ENCODE results near the gene WDR83. TPM values are rescaled to one million over a fixed set of nuclear protein-coding genes. Genes with fewer than 3 reads are reported as not detected.

The WDR83 gene
- total and polyA plus RNA-seq, 12 donors = 3.9 to 68.5 (median 15.0) TPM

GRCh38 chr19:12720851-12721655 lies 54.4 kb downstream of the WDR83 start:
- Histone ChIP-seq H3K27me3 (no peaks in the 10 kb centered on the region), H3K36me3 (replicated peaks in 1 of 2) (peaks cover 0 to 27% of the 10 kb centered on the region in 2 donors), H3K9me3 (replicated peaks in 1 of 3) (no peaks in the 10 kb centered on the region), H3K27ac (peak overlapping the region; percentile 89 to 99 (median 92)), H3K4me1 (replicated peaks in 1 of 2) (peaks cover 20 to 27% of the 10 kb centered on the region in 2 donors), H3K4me3 (peak overlapping the region in 3 of 4 donors; percentile 64 to 98 (median 69))
- 3 to 9% (median 5%) methylated on average over 12 to 59 of the region's 59 CpGs for WGBS, 4 donors
- TF ChIP-seq POLR2A (IDR thresholded peaks at IDR 0.05) (no peak), CTCF (IDR thresholded peaks at IDR 0.05) (no peak)
- intact Hi-C loops (cut with DNase I) = no loop called here
- DNase-seq = peak in 3 of 7 donors; percentile 41 to 48 (median 43)

GRCh38 chr19:12721656-12722565 lies 55.3 kb downstream of the WDR83 start:
- WGBS, 4 donors = 0 to 1% (median 1%) methylated on average over 13 to 65 of the region's 65 CpGs
- no peaks in the 10 kb centered on the region for H3K9me3 ChIP-seq (replicated peaks in 1 of 3)
- peak; percentile 68 to 80 (median 75) for DNase-seq
- peak overlapping the region in 3 of 4 donors; percentile 64 to 98 (median 69) for H3K4me3 ChIP-seq
- H3K27ac ChIP-seq = peak overlapping the region; percentile 89 to 99 (median 92)
- no peaks in the 10 kb centered on the region for H3K27me3 ChIP-seq
- peaks cover 0 to 20% of the 10 kb centered on the region in 2 donors for H3K36me3 ChIP-seq (replicated peaks in 1 of 2)
- H3K4me1 ChIP-seq (replicated peaks in 1 of 2) = peaks cover 20 to 27% of the 10 kb centered on the region in 2 donors
- intact Hi-C loops (cut with DNase I) = no loop called here
- TF ChIP-seq POLR2A (IDR thresholded peaks at IDR 0.05) (no peak), CTCF (IDR thresholded peaks at IDR 0.05) (no peak)

- Histone ChIP-seq H3K4me1 (replicated peaks in 1 of 2) (peaks cover 20 to 27% of the 10 kb centered on the region in 2 donors), H3K4me3 (peak overlapping the region in 2 of 4 donors; percentile 64 to 98), H3K36me3 (replicated peaks in 1 of 2) (peaks cover 0 to 13% of the 10 kb centered on the region in 2 donors), H3K27ac (peak overlapping the region; percentile 89 to 99 (median 92)), H3K9me3 (replicated peaks in 1 of 3) (no peaks in the 10 kb centered on the region), H3K27me3 (no peaks in the 10 kb centered on the region)
- peak; percentile 96 to 99 (median 99) for DNase-seq
- 1% methylated on average over 32 of the region's 32 CpGs for WGBS, 4 donors
- intact Hi-C loops (cut with DNase I) = no loop called here
- TF ChIP-seq CTCF (IDR thresholded peaks at IDR 0.05) (no peak), POLR2A (IDR thresholded peaks at IDR 0.05) (peak; percentile 65 to 83)
Measured at GRCh38 chr19:12722566-12723380, 56.2 kb downstream of the WDR83 start.

All from adrenal gland (tissue), 12 donors.